ENCODE results near the gene ARMH3. TPM values are rescaled to one million over a fixed set of nuclear protein-coding genes. Genes with fewer than 3 reads are reported as not detected.

Gene ARMH3
- total RNA-seq, 2 experiments from 2014 or later, result 7.9 to 24.3 TPM

DNA sequence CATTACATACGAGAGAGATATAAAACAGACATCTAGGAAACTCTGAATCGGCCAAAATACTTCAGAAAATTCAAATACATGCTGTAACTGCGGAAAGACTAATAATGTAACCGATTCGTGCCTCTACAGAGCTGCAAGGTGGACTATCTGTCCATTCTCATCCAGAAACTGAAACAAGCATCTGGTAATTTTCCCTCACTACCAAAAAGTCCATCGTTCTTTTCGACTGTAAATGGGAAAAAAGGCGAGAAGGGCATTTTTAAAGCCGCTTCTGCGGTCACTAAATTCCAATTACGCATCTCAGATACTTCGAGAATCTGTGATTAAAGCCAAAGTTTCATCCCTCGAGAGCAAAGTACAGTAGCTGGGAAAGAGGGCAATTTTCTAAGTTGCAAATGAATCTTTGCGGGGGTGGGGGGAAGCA is 239.0 kb downstream of the ARMH3 start:
- CTCF ChIA-PET (ENCODE audit: unreplicated experiment), result interaction anchor here (0.8 kb wide), 1 partner anchor 25 kb away, joined by 4 read pairs; no protein-coding TSS in a partner anchor
- peaks cover 43% of the 10 kb centered on the region for H4K20me1 ChIP-seq (ENCODE audit: insufficient read depth, low read length)
- DNase-seq (ENCODE audit: low spot score), result no peak
- no TSS peak for BruUV-seq (replicated peaks)
- peaks cover 33% of the 10 kb centered on the region for H3K36me3 ChIP-seq (ENCODE audit: insufficient read depth, low read length)
- H2AFZ ChIP-seq (ENCODE audit: low read length), result no peak overlapping the region
- H3K9me3 ChIP-seq (ENCODE audit: low read length), result no peaks in the 10 kb centered on the region
- TF ChIP-seq CTCF (conservative IDR thresholded peaks at IDR 0.05; ENCODE audit: low read length) (no peak), EZH2phosphoT487 (IDR thresholded peaks at IDR 0.05; ENCODE audit: borderline replicate concordance, low read depth, low read length) (no peak)
- H3K4me1 ChIP-seq (ENCODE audit: insufficient read depth, low read length, poor library complexity, severe bottlenecking), result peaks cover 27% of the 10 kb centered on the region
- peak overlapping the region; percentile 99 for H3K4me2 ChIP-seq (ENCODE audit: low read length)
- H3K79me2 ChIP-seq (ENCODE audit: insufficient read depth, low read depth, low read length), result peaks cover 74% of the 10 kb centered on the region
- H3K4me3 ChIP-seq (ENCODE audit: low read depth, low read length, poor library complexity, severe bottlenecking), result peak overlapping the region; percentile 95
- POLR2A ChIA-PET, result interaction anchor here (1.0 kb wide), 1 partner anchor 123 kb away, joined by 3 read pairs; no protein-coding TSS in a partner anchor
- peak overlapping the region; percentile 77 for H3K27ac ChIP-seq (ENCODE audit: low read depth, low read length, poor library complexity, severe bottlenecking)
- H3K9me2 ChIP-seq (ENCODE audit: insufficient read depth, low read length), result no peaks in the 10 kb centered on the region
- intact Hi-C loops (cut with micrococcal nuclease; ENCODE audit: unreplicated experiment), result no loop called here

GRCh38 chr10:101816376-101816775 is 239.6 kb downstream of the ARMH3 start:
- ChIA-PET CTCF (ENCODE audit: unreplicated experiment) (interaction anchor here (0.8 kb wide), 1 partner anchor 25 kb away, joined by 4 read pairs; no protein-coding TSS in a partner anchor), POLR2A (interaction anchor here (1.0 kb wide), 3 partner anchors 11 to 123 kb away, joined by 3 to 9 read pairs (median 3); partner anchors contain the start of gene NPM3)
- H2AFZ ChIP-seq (ENCODE audit: low read length), result no peak overlapping the region
- H4K20me1 ChIP-seq (ENCODE audit: insufficient read depth, low read length), result peaks cover 43% of the 10 kb centered on the region
- peak overlapping the region; percentile 95 for H3K4me3 ChIP-seq (ENCODE audit: low read depth, low read length, poor library complexity, severe bottlenecking)
- H3K36me3 ChIP-seq (ENCODE audit: insufficient read depth, low read length), result peaks cover 38% of the 10 kb centered on the region
- DNase-seq (ENCODE audit: low spot score), result no peak
- peaks cover 27% of the 10 kb centered on the region for H3K4me1 ChIP-seq (ENCODE audit: insufficient read depth, low read length, poor library complexity, severe bottlenecking)
- peak overlapping the region; percentile 99 for H3K4me2 ChIP-seq (ENCODE audit: low read length)
- peaks cover 79% of the 10 kb centered on the region for H3K79me2 ChIP-seq (ENCODE audit: insufficient read depth, low read depth, low read length)
- no peak for TF ChIP-seq CTCF (conservative IDR thresholded peaks at IDR 0.05; ENCODE audit: low read length)
- TF ChIP-seq EZH2phosphoT487 (IDR thresholded peaks at IDR 0.05; ENCODE audit: borderline replicate concordance, low read depth, low read length), result no peak
- no peaks in the 10 kb centered on the region for H3K9me3 ChIP-seq (ENCODE audit: low read length)
- BruUV-seq (replicated peaks), result no TSS peak
- intact Hi-C loops (cut with micrococcal nuclease; ENCODE audit: unreplicated experiment), result no loop called here
- no peaks in the 10 kb centered on the region for H3K9me2 ChIP-seq (ENCODE audit: insufficient read depth, low read length)
- H3K27ac ChIP-seq (ENCODE audit: low read depth, low read length, poor library complexity, severe bottlenecking), result peak overlapping the region; percentile 77

DNA sequence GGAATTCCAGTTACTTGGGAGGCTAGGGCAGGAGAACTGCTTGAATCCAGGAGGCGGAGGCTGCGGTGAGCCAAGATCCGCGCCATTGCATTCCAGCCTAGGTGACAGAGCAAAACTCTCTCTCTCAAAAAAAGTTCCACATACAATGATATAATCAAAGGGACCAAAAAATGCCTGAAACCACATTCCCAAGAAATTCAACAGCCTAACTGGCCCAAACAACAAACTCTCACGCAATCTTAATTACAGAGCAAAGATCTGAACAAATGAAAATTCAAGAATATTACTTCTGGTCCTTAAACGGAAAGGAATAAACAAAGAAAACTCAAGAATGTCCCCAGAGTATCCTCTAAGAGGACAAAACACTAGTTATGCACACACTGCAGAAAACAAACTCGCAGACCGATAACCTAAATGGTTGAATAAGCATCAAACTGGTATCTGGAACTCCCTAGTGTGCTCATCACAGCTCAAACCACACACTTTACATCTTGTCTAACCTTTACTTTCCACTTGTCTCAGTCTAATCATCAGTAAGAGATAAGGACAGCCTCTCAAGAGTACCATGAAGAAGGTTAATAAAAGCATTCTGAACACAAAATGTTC is 241.4 kb downstream of the ARMH3 start:
- ChIA-PET CTCF (ENCODE audit: unreplicated experiment) (no interaction called here), POLR2A (interaction anchor here (0.7 kb wide), 1 partner anchor 193 kb away, joined by 3 read pairs; no protein-coding TSS in a partner anchor)
- peak; percentile 18 for DNase-seq (ENCODE audit: low spot score)
- H3K4me3 ChIP-seq (ENCODE audit: low read depth, low read length, poor library complexity, severe bottlenecking), result peak overlapping the region; percentile 95
- peaks cover 23% of the 10 kb centered on the region for H3K4me1 ChIP-seq (ENCODE audit: insufficient read depth, low read length, poor library complexity, severe bottlenecking)
- intact Hi-C loops (cut with micrococcal nuclease; ENCODE audit: unreplicated experiment), result no loop called here
- peak overlapping the region; percentile 6 for H3K27ac ChIP-seq (ENCODE audit: low read depth, low read length, poor library complexity, severe bottlenecking)
- peaks cover 85% of the 10 kb centered on the region for H3K79me2 ChIP-seq (ENCODE audit: insufficient read depth, low read depth, low read length)
- H2AFZ ChIP-seq (ENCODE audit: low read length), result no peak overlapping the region
- no peaks in the 10 kb centered on the region for H3K9me2 ChIP-seq (ENCODE audit: insufficient read depth, low read length)
- H3K4me2 ChIP-seq (ENCODE audit: low read length), result peak overlapping the region; percentile 99
- TF ChIP-seq EZH2phosphoT487 (IDR thresholded peaks at IDR 0.05; ENCODE audit: borderline replicate concordance, low read depth, low read length), result no peak
- no peak for TF ChIP-seq CTCF (conservative IDR thresholded peaks at IDR 0.05; ENCODE audit: low read length)
- peaks cover 55% of the 10 kb centered on the region for H3K36me3 ChIP-seq (ENCODE audit: insufficient read depth, low read length)
- no peaks in the 10 kb centered on the region for H3K9me3 ChIP-seq (ENCODE audit: low read length)
- TSS peak; percentile 6 for BruUV-seq (replicated peaks)
- H4K20me1 ChIP-seq (ENCODE audit: insufficient read depth, low read length), result peaks cover 43% of the 10 kb centered on the region
